HL-60/S4 (cell line): ENCODE measurements around the gene CFAP210.

ENCODE experiments used
- in situ Hi-C: fragments of 300-500 bp; cut with MboI; formaldehyde crosslinking; loops from 2 replicates; pipeline ENCODE4 v1.14.3; 2022; ENCODE audit warnings: low sequenced_read_pairs

The CFAP210 gene

GRCh38 chr2:169694113-169694893 is at the start of gene CFAP210, which contains the start of gene PHOSPHO2:
CFAP210 (minus strand) TSS chr2:169694405; CDS start chr2:169694327, 78 bp downstream.
PHOSPHO2 (plus strand) TSS chr2:169694469; CDS start chr2:169700972, 6,503 bp downstream.
- in situ Hi-C loops, result no loop called here

GRCh38 chr2:169743549-169743948 is 49.3 kb upstream of the CFAP210 start:
- in situ Hi-C loops, result no loop called here

GRCh38 chr2:169739351-169739750 is 45.1 kb upstream of the CFAP210 start:
- in situ Hi-C loops, result no loop called here

GRCh38 chr2:169738566-169739229 is 44.5 kb upstream of the CFAP210 start:
- in situ Hi-C loops, result no loop called here

GRCh38 chr2:169736902-169737301 is 42.7 kb upstream of the CFAP210 start:
- in situ Hi-C loops, result no loop called here

- in situ Hi-C loops, result no loop called here
Observed at GRCh38 chr2:169735623-169736022, 41.4 kb upstream of the CFAP210 start.

GRCh38 chr2:169734169-169734847 is 40.1 kb upstream of the CFAP210 start:
- in situ Hi-C loops, result no loop called here

GRCh38 chr2:169732583-169733358 is 38.6 kb upstream of the CFAP210 start:
- in situ Hi-C loops, result no loop called here

- in situ Hi-C loops, result no loop called here
Observed at GRCh38 chr2:169732075-169732474, 37.9 kb upstream of the CFAP210 start.

GRCh38 chr2:169729274-169729605 is 35.0 kb upstream of the CFAP210 start:
- in situ Hi-C loops, result no loop called here

GRCh38 chr2:169727065-169727464 is 32.9 kb upstream of the CFAP210 start:
- in situ Hi-C loops, result no loop called here

- in situ Hi-C loops, result no loop called here
Observed at GRCh38 chr2:169721016-169721415, 26.8 kb upstream of the CFAP210 start.

GRCh38 chr2:169718930-169719504 is 24.8 kb upstream of the CFAP210 start:
- in situ Hi-C loops, result no loop called here

- in situ Hi-C loops, result no loop called here
Observed at GRCh38 chr2:169717691-169718063, 23.5 kb upstream of the CFAP210 start.

GRCh38 chr2:169716938-169717690 is 22.9 kb upstream of the CFAP210 start:
- in situ Hi-C loops, result no loop called here

GRCh38 chr2:169716238-169716886 is 22.2 kb upstream of the CFAP210 start:
- in situ Hi-C loops, result no loop called here

- in situ Hi-C loops, result no loop called here
Observed at GRCh38 chr2:169715379-169716237, 21.4 kb upstream of the CFAP210 start.

GRCh38 chr2:169714699-169715098 is 20.5 kb upstream of the CFAP210 start:
- in situ Hi-C loops, result no loop called here

- in situ Hi-C loops, result no loop called here
Observed at GRCh38 chr2:169713331-169713730, 19.1 kb upstream of the CFAP210 start.
